HEK293 (cell line): ENCODE data around the gene TRIM56.
A peak's percentile ranks its signal among the peaks of the same experiment; 100 is the strongest.

ENCODE experiments used
- CTCF ChIA-PET: fragments of 350-600 bp; formaldehyde crosslinking; extraction: SDS; loops from one replicate; lab custom pipeline; 2021; ENCODE audit warnings: antibody characterized with exemption; lab: Yijun Ruan, JAX
- POLR2A ChIA-PET: fragments of 300-600 bp; formaldehyde crosslinking; extraction: SDS; loops from one replicate; lab custom pipeline; 2020; ENCODE audit warnings: antibody characterized with exemption, inconsistent platforms; lab: Yijun Ruan, JAX
- H3K27ac ChIP-seq: fragments of 200-500 bp; sonication (Bioruptor generic); 2 replicates; pipeline ENCODE4 v1.5.1; 2014; ENCODE audit warnings: low read depth, low read length, control low read depth, inconsistent platforms; ENCODE audit errors: extremely low read depth
- H3K36me3 ChIP-seq, 2 experiments: fragments of 200-500 bp in 1 of 2; sonication (Bioruptor generic) in 1 of 2; 1 replicate in 1 of 2; 2 replicates in 1 of 2; pipeline ENCODE4 v1.5.1; 2014 to 2017; ENCODE audit warnings: inconsistent platforms in 2 of 2, low read length in 2 of 2; ENCODE audit not compliant: control insufficient read depth in 2 of 2, insufficient read depth in 1 of 2
- H3K4me1 ChIP-seq: fragments of 200-500 bp; sonication (Bioruptor generic); 2 replicates; pipeline ENCODE4 v1.5.1; 2014; ENCODE audit warnings: mild to moderate bottlenecking, low read length, inconsistent platforms; ENCODE audit not compliant: control insufficient read depth, insufficient read depth
- H3K4me3 ChIP-seq: 2 replicates; pipeline ENCODE4 v1.5.1; 2011; ENCODE audit warnings: low read depth, mild to moderate bottlenecking, control low read depth, low read length, moderate library complexity
- H3K9me3 ChIP-seq: fragments of 200-500 bp; sonication (Bioruptor generic); 2 replicates; pipeline ENCODE4 v1.5.1; 2014; ENCODE audit warnings: low read depth, low read length, inconsistent platforms; ENCODE audit not compliant: control insufficient read depth, insufficient read depth
- GLI4 ChIP-seq: fragments of 450-650 bp; formaldehyde crosslinking; IDR thresholded peaks from 2 replicates; pipeline ENCODE4 v1.5.1; 2016; ENCODE audit warnings: missing biosample characterization, missing genetic modification characterization
- GLIS1 ChIP-seq: fragments of 450-650 bp; formaldehyde crosslinking; IDR thresholded peaks from 2 replicates; pipeline ENCODE4 v1.5.1; 2016; ENCODE audit warnings: missing biosample characterization, missing genetic modification characterization
- IKZF3 ChIP-seq: fragments of 450-650 bp; IDR thresholded peaks from 2 replicates; pipeline ENCODE4 v1.5.0; 2018; ENCODE audit warnings: missing biosample characterization, mild to moderate bottlenecking, missing genetic modification characterization, moderate library complexity
- KLF17 ChIP-seq: fragments of 450-650 bp; formaldehyde crosslinking; IDR thresholded peaks from 2 replicates; pipeline ENCODE4 v1.5.1; 2016; ENCODE audit warnings: missing biosample characterization, missing genetic modification characterization
- OSR2 ChIP-seq: fragments of 450-650 bp; formaldehyde crosslinking; IDR thresholded peaks from 2 replicates; pipeline ENCODE4 v1.5.1; 2016; ENCODE audit warnings: missing biosample characterization, missing genetic modification characterization
- TSHZ1 ChIP-seq: fragments of 450-650 bp; formaldehyde crosslinking; IDR thresholded peaks from 2 replicates; pipeline ENCODE4 v1.5.1; 2016; ENCODE audit warnings: missing biosample characterization, missing genetic modification characterization, borderline replicate concordance
- YY2 ChIP-seq: fragments of 450-650 bp; formaldehyde crosslinking; IDR thresholded peaks from 2 replicates; pipeline ENCODE4 v1.5.1; 2016; ENCODE audit warnings: missing biosample characterization, missing genetic modification characterization
- ZBTB21 ChIP-seq: fragments of 450-650 bp; formaldehyde crosslinking; IDR thresholded peaks from 2 replicates; pipeline ENCODE4 v1.5.1; 2017; ENCODE audit warnings: missing biosample characterization, missing genetic modification characterization
- ZBTB26 ChIP-seq: fragments of 450-650 bp; formaldehyde crosslinking; optimal IDR thresholded peaks from 2 replicates; pipeline ENCODE3; 2016; ENCODE audit warnings: missing biosample characterization, mild to moderate bottlenecking, missing genetic modification characterization
- ZBTB7A ChIP-seq: fragments of 450-650 bp; formaldehyde crosslinking; IDR thresholded peaks from 2 replicates; pipeline ENCODE4 v1.5.1; 2016; ENCODE audit warnings: low read depth, missing biosample characterization, missing genetic modification characterization
- ZNF280D ChIP-seq: fragments of 450-650 bp; formaldehyde crosslinking; IDR thresholded peaks from 2 replicates; pipeline ENCODE4 v1.5.1; 2016; ENCODE audit warnings: missing biosample characterization, missing genetic modification characterization
- ZNF292 ChIP-seq: fragments of 450-650 bp; formaldehyde crosslinking; IDR thresholded peaks from 2 replicates; pipeline ENCODE4 v1.5.1; 2016; ENCODE audit warnings: low read depth, missing biosample characterization, missing genetic modification characterization, borderline replicate concordance
- ZNF311 ChIP-seq: fragments of 450-650 bp; formaldehyde crosslinking; IDR thresholded peaks from 2 replicates; pipeline ENCODE4 v1.5.1; 2017; ENCODE audit warnings: missing biosample characterization, missing genetic modification characterization, borderline replicate concordance
- ZNF341 ChIP-seq: fragments of 450-650 bp; formaldehyde crosslinking; IDR thresholded peaks from 2 replicates; pipeline ENCODE4; 2016; ENCODE audit warnings: low read depth, missing biosample characterization, missing genetic modification characterization
- ZNF423 ChIP-seq: fragments of 450-650 bp; formaldehyde crosslinking; IDR thresholded peaks from 2 replicates; pipeline ENCODE4 v1.5.1; 2016; ENCODE audit warnings: missing biosample characterization, missing genetic modification characterization
- ZNF555 ChIP-seq: fragments of 450-650 bp; formaldehyde crosslinking; conservative IDR thresholded peaks from 2 replicates; pipeline ENCODE4 v1.5.1; 2017; ENCODE audit warnings: missing biosample characterization, mild to moderate bottlenecking, missing genetic modification characterization, inconsistent platforms
- ZNF704 ChIP-seq: fragments of 450-650 bp; formaldehyde crosslinking; IDR thresholded peaks from 2 replicates; pipeline ENCODE4 v1.5.1; 2016; ENCODE audit warnings: missing biosample characterization, missing genetic modification characterization
- ZNF791 ChIP-seq: fragments of 450-650 bp; formaldehyde crosslinking; IDR thresholded peaks from 2 replicates; pipeline ENCODE4 v1.5.1; 2016; ENCODE audit warnings: missing biosample characterization, missing genetic modification characterization
- ZSCAN16 ChIP-seq: fragments of 450-650 bp; formaldehyde crosslinking; IDR thresholded peaks from 2 replicates; pipeline ENCODE4 v1.5.1; 2016; ENCODE audit warnings: missing biosample characterization, missing genetic modification characterization
- ZSCAN4 ChIP-seq: fragments of 450-650 bp; formaldehyde crosslinking; IDR thresholded peaks from 2 replicates; pipeline ENCODE4 v1.5.1; 2017; ENCODE audit warnings: missing biosample characterization, missing genetic modification characterization
- ZSCAN5A ChIP-seq: fragments of 450-650 bp; formaldehyde crosslinking; IDR thresholded peaks from 2 replicates; pipeline ENCODE4 v1.5.1; 2016; ENCODE audit warnings: missing biosample characterization, missing genetic modification characterization
- ZXDB ChIP-seq: fragments of 450-650 bp; formaldehyde crosslinking; IDR thresholded peaks from 2 replicates; pipeline ENCODE4 v1.5.1; 2016; ENCODE audit warnings: missing biosample characterization, missing genetic modification characterization

Gene TRIM56

GRCh38 chr7:101066141-101066832 lies 19.0 kb upstream of the TRIM56 start (continued):
- no peak for TF ChIP-seq ZNF704 (tag by site-specific recombination)

- peak overlapping the region; percentile 42 for H3K27ac ChIP-seq
- no peaks in the 10 kb centered on the region for H3K9me3 ChIP-seq
- CTCF ChIA-PET = interaction anchor here (0.5 to 2.8 kb wide), 6 partner anchors 14 to 1203 kb away, joined by 3 to 11 read pairs (median 4); partner anchors contain the start of gene ACHE
- POLR2A ChIA-PET = interaction anchor here (1.6 kb wide), 1 partner anchor 177 kb away, joined by 4 read pairs; the partner anchor contains the start of gene UFSP1
- H3K36me3 ChIP-seq = no peaks in the 10 kb centered on the region
- no peak overlapping the region for H3K4me3 ChIP-seq
- peaks cover 3% of the 10 kb centered on the region; the same call in 1 of the 2 replicates for H3K4me1 ChIP-seq
- no peak for TF ChIP-seq ZSCAN5A (tag by site-specific recombination)
- TF ChIP-seq ZNF292 (tag by site-specific recombination) = no peak
- peak; percentile 97 for TF ChIP-seq GLIS1 (tag by site-specific recombination)
- no peak for TF ChIP-seq ZNF555 (tag by site-specific recombination)
- TF ChIP-seq ZSCAN16 = no peak
- TF ChIP-seq TSHZ1 (tag by site-specific recombination) = no peak
- TF ChIP-seq ZBTB7A (tag by site-specific recombination) = no peak
- no peak for TF ChIP-seq GLI4 (tag by site-specific recombination)
- TF ChIP-seq ZNF341 = no peak
- 0 out of 2 replicates have a peak, but pooled peaks have one; percentile 14 for TF ChIP-seq KLF17 (tag by site-specific recombination)
- no peak for TF ChIP-seq ZNF311 (tag by site-specific recombination)
- TF ChIP-seq IKZF3 = no peak
- no peak for TF ChIP-seq ZNF791 (tag by site-specific recombination)
- TF ChIP-seq ZNF423 (tag by site-specific recombination) = peak; percentile 62; the same call in 1 of the 2 replicates
- TF ChIP-seq OSR2 (tag by site-specific recombination) = 0 out of 2 replicates have a peak, but pooled peaks have one; percentile 56
- no peak for TF ChIP-seq ZBTB26 (tag by site-specific recombination)
- no peak for TF ChIP-seq ZBTB21 (tag by site-specific recombination)
- no peak for TF ChIP-seq ZSCAN4 (tag by site-specific recombination)
- TF ChIP-seq ZNF280D (tag by site-specific recombination) = no peak
- TF ChIP-seq YY2 (tag by site-specific recombination) = no peak
- TF ChIP-seq ZXDB = no peak
Measured at GRCh38 chr7:101066833-101067177, 18.5 kb upstream of the TRIM56 start.
